DND-41 (cell line): ENCODE results near the gene TMEM18.

Experiments used
- EZH2 ChIP-seq: IDR thresholded peaks from 3 replicates; pipeline ENCODE4 v1.6.1; 2012; ENCODE audit warnings: borderline replicate concordance, low read depth, mild to moderate bottlenecking, moderate library complexity, low read length, inconsistent platforms; ENCODE audit not compliant: severe bottlenecking
- TF ChIP-seq, protein P1 (sequence below): IDR thresholded peaks from 2 replicates; pipeline ENCODE4 v1.5.1; 2012; ENCODE audit warnings: borderline replicate concordance, low read length, moderate library complexity, mild to moderate bottlenecking; ENCODE audit not compliant: poor library complexity, severe bottlenecking; ENCODE audit errors: extremely low read depth

DNA sequence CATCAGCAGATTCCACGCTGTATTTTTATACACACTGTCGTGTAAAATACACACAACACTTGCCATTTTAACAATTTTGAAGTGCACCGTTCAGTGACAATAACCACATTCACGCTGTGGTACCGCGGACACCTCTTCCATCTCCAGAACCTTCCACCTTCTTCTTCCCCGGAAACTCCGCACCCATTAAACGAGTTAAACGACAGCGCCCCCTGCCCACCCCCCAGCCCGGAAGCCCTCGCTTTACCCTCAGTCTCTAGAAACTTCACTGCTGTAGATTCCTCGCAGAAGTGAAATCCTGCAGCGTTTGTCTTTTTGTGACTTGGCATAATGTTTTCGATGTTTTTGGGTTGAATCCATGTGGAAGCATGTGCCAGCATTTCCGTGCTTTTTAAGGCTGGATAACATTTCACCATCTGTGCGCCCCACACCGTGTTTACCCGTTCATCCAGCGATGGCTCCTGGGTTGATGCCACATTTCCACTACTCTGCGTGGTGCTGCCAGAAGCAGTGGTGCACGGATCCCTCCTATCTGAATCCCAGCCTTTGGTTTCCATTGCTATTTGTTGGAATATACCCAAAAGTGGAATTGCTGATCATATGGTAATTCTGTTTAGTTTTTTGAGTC is 32.0 kb upstream of the TMEM18 start:
- TF ChIP-seq, protein P1, sequence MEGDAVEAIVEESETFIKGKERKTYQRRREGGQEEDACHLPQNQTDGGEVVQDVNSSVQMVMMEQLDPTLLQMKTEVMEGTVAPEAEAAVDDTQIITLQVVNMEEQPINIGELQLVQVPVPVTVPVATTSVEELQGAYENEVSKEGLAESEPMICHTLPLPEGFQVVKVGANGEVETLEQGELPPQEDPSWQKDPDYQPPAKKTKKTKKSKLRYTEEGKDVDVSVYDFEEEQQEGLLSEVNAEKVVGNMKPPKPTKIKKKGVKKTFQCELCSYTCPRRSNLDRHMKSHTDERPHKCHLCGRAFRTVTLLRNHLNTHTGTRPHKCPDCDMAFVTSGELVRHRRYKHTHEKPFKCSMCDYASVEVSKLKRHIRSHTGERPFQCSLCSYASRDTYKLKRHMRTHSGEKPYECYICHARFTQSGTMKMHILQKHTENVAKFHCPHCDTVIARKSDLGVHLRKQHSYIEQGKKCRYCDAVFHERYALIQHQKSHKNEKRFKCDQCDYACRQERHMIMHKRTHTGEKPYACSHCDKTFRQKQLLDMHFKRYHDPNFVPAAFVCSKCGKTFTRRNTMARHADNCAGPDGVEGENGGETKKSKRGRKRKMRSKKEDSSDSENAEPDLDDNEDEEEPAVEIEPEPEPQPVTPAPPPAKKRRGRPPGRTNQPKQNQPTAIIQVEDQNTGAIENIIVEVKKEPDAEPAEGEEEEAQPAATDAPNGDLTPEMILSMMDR = no peak
- TF ChIP-seq EZH2 = no peak
